Endothelial cell of umbilical vein (primary cell): ENCODE measurements around the gene ADCY2.

ENCODE experiments used
- EZH2 ChIP-seq: IDR thresholded peaks from 2 replicates; pipeline ENCODE4 v1.6.1; 2012; ENCODE audit warnings: borderline replicate concordance, low read depth, mild to moderate bottlenecking, moderate library complexity, low read length, inconsistent platforms; ENCODE audit not compliant: severe bottlenecking
- FOS ChIP-seq: IDR thresholded peaks from 2 replicates; pipeline ENCODE4 v1.6.1; 2011; ENCODE audit warnings: mild to moderate bottlenecking, low read length, moderate library complexity, borderline replicate concordance; ENCODE audit not compliant: insufficient read depth
- GATA2 ChIP-seq: IDR thresholded peaks from 2 replicates; pipeline ENCODE4 v1.7.0; 2011; ENCODE audit warnings: low read depth, mild to moderate bottlenecking, moderate library complexity, mixed read lengths, low read length; ENCODE audit not compliant: insufficient read length, insufficient read depth
- JUN ChIP-seq: IDR thresholded peaks from 2 replicates; pipeline ENCODE4 v1.6.1; 2011; ENCODE audit warnings: borderline replicate concordance, low read depth; ENCODE audit not compliant: insufficient read length, insufficient read depth
- MYC ChIP-seq: IDR thresholded peaks from one replicate; pipeline ENCODE4 v1.6.1; 2011; ENCODE audit warnings: mild to moderate bottlenecking, low read depth, low read length
- POLR2A ChIP-seq: IDR thresholded peaks from 2 replicates; pipeline ENCODE4 v1.6.1; 2012; ENCODE audit warnings: low read depth, mild to moderate bottlenecking, control low read depth, low read length
- POLR2AphosphoS5 ChIP-seq: IDR thresholded peaks from 2 replicates; pipeline ENCODE4 v1.6.1; 2012; ENCODE audit warnings: low read depth, mild to moderate bottlenecking, control low read depth, low read length, moderate library complexity; ENCODE audit not compliant: insufficient read depth
- TF ChIP-seq, protein P1 (sequence below), 2 donors: IDR thresholded peaks; 1 replicate in 1 of 2; 2 replicates in 1 of 2; pipeline ENCODE4 v1.5.1; 2011; ENCODE audit warnings: low read length in 2 of 2, mild to moderate bottlenecking in 2 of 2, moderate library complexity in 2 of 2, control low read depth in 1 of 2, inconsistent platforms in 1 of 2, low read depth in 1 of 2; ENCODE audit not compliant: insufficient read depth in 1 of 2; ENCODE audit errors: extremely low read depth in 1 of 2
- TF ChIP-seq, protein P2 (sequence below): IDR thresholded peaks from 2 replicates; pipeline ENCODE4 v1.6.1; 2011; ENCODE audit not compliant: insufficient read depth, insufficient read length

DNA sequence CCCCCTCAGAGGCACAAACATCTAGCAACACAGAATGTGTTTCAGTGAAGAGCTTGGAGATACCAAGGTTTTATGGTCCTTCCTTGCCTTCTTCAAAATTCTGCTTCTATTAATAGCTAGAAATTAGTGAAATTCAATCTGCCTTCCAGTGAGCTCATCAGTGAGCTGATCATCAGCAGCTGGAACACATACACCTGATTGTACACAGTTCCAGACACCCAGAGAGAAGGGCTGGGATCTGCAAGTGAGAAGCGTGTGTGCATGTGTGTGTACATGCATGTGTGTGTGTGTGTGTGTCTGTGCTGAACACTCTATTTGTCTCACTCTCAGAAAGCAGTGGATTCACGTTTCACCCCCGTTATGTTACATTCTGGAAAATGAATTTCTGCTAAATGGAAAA is 426.5 kb downstream of the ADCY2 start:
- TF ChIP-seq, protein P1, sequence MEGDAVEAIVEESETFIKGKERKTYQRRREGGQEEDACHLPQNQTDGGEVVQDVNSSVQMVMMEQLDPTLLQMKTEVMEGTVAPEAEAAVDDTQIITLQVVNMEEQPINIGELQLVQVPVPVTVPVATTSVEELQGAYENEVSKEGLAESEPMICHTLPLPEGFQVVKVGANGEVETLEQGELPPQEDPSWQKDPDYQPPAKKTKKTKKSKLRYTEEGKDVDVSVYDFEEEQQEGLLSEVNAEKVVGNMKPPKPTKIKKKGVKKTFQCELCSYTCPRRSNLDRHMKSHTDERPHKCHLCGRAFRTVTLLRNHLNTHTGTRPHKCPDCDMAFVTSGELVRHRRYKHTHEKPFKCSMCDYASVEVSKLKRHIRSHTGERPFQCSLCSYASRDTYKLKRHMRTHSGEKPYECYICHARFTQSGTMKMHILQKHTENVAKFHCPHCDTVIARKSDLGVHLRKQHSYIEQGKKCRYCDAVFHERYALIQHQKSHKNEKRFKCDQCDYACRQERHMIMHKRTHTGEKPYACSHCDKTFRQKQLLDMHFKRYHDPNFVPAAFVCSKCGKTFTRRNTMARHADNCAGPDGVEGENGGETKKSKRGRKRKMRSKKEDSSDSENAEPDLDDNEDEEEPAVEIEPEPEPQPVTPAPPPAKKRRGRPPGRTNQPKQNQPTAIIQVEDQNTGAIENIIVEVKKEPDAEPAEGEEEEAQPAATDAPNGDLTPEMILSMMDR (IDR thresholded peaks at IDR 0.05; ENCODE audit: extremely low read depth in 1 of 2, insufficient read depth in 1 of 2, low read depth in 1 of 2, low read length in 2 of 2) = no peak
- no peak for TF ChIP-seq JUN
- no peak for TF ChIP-seq POLR2AphosphoS5
- no peak for TF ChIP-seq FOS
- no peak for TF ChIP-seq GATA2
- no peak for TF ChIP-seq POLR2A
- TF ChIP-seq EZH2 = no peak
- TF ChIP-seq, protein P2, sequence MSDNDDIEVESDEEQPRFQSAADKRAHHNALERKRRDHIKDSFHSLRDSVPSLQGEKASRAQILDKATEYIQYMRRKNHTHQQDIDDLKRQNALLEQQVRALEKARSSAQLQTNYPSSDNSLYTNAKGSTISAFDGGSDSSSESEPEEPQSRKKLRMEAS = no peak
- TF ChIP-seq MYC = no peak
